Measurements from ENCODE around the gene HOXA4. TPM values are rescaled to one million over a fixed set of nuclear protein-coding genes. Genes with fewer than 3 reads are reported as not detected.
A peak's percentile ranks its signal among the peaks of the same experiment; 100 is the strongest.

HOXA4 gene
- total and polyA plus RNA-seq, 12 donors, result 3.3 to 12.6 (median 6.8) TPM

DNA sequence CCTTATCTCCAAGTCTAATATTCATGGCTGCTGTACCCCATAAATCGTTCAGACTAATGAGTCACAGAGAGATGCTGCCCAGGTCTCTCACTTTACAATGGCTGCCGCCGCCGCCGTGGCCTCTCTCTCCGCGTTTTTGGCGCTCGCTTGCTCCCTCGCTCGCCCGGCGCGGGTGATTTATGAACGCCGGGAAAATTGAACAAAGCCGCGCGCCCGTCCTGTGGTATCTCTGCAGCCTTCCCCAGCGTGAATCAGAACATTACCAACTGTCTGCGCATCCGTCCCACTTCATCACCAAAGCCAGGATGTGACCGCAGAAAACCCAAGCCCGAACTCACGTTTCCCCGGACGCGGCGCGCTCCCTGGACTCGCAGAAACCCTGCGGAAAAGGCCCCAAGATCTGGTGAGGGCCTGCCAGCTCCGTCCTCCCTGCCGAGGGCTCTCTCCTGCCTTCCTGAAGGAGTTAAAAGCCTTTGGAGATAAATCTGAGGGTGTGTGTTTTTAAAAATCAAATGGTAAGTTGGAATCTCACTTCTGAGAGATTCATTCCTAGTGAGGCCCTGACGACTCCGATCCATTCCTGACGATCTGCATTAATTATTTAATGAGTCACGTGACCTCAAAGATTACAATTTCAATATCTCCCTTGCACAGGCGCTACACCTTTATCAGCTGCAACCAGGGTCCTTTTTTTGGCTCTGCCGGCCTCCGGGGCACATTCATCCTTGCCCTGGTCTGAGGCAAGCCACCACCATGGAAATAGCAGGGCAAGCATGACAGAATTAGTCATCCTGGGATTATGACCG, 6.3 kb downstream of the HOXA4 start:
- intact Hi-C loops (cut with DNase I), result no loop called here
- no peaks in the 10 kb centered on the region for H3K9me3 ChIP-seq (replicated peaks in 1 of 3)
- H3K27ac ChIP-seq, result peak overlapping the region in 4 of 5 donors; percentile 36 to 90 (median 56)
- no peak overlapping the region for H3K4me3 ChIP-seq
- H3K27me3 ChIP-seq, result no peaks in the 10 kb centered on the region
- H3K4me1 ChIP-seq (replicated peaks in 1 of 2), result peaks cover under 1 to 38% of the 10 kb centered on the region in 2 donors
- H3K36me3 ChIP-seq (replicated peaks in 1 of 2), result no peaks in the 10 kb centered on the region
- 67 to 77% (median 71%) methylated on average over 34 to 43 of the region's 43 CpGs for WGBS, 4 donors
- TF ChIP-seq POLR2A (IDR thresholded peaks at IDR 0.05), result no peak
- TF ChIP-seq, protein P1, sequence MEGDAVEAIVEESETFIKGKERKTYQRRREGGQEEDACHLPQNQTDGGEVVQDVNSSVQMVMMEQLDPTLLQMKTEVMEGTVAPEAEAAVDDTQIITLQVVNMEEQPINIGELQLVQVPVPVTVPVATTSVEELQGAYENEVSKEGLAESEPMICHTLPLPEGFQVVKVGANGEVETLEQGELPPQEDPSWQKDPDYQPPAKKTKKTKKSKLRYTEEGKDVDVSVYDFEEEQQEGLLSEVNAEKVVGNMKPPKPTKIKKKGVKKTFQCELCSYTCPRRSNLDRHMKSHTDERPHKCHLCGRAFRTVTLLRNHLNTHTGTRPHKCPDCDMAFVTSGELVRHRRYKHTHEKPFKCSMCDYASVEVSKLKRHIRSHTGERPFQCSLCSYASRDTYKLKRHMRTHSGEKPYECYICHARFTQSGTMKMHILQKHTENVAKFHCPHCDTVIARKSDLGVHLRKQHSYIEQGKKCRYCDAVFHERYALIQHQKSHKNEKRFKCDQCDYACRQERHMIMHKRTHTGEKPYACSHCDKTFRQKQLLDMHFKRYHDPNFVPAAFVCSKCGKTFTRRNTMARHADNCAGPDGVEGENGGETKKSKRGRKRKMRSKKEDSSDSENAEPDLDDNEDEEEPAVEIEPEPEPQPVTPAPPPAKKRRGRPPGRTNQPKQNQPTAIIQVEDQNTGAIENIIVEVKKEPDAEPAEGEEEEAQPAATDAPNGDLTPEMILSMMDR (IDR thresholded peaks at IDR 0.05), result no peak
- peak in 4 of 7 donors; percentile 32 to 77 (median 64) for DNase-seq

DNA sequence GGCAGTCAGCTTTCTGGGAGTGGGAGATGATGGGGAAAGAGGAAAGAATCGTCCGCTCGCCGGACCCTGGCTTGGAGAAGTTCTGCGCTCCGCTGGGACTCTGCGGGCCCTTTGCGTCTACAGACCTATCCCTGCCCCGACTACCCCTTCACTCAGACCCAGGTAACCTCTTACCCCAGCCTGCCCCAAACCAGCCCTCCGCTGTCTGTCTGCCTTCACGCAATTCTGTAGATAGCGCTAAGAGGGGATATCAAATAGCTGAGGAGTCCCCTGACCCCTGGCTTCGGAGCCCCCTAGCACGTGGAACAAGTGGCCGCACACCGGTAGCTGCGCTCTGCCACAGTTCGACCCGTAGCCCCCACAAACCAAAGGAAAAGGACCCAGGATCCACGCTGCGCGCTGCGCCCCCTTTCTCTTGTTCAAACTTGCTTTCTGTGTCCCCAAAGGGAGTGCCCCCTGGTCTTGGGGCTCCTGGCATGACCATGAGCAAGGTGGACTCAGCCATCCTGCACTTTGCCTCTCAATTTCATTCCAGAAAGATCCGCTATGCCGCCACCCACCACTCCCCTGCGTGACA, 7.0 kb downstream of the HOXA4 start:
- peak overlapping the region in 4 of 5 donors; percentile 36 to 90 (median 56) for H3K27ac ChIP-seq
- no peak overlapping the region for H3K4me3 ChIP-seq
- H3K4me1 ChIP-seq (replicated peaks in 1 of 2), result peaks cover 0 to 33% of the 10 kb centered on the region in 2 donors

DNA sequence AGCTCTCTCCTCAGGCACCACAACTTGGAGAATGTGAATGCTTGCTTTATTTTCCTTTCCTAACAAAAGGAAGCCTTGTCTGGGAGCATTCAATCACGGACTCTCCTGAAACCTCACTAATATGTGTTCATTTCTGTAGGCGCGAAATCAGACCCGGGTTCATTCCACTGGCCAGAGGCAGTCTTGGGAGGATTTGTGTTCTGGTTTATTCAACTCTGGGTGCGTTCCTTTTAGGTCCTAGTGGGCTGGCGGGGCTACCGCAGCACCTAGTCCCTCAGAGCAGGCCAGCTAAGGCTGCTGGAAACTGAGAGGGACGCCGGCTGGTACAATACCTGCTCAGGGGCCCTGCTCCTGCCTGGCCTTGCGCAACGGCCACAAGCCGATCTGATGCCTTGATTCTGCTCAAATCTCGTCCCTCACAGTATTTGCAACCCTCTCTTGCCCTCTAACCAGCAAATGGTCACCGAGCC, 7.5 kb downstream of the HOXA4 start:
- no peak for TF ChIP-seq POLR2A (IDR thresholded peaks at IDR 0.05)
- TF ChIP-seq, protein P1 (IDR thresholded peaks at IDR 0.05), result no peak

More for the DNA sequence above, 7.0 kb downstream of the HOXA4 start:
- intact Hi-C loops (cut with DNase I), result no loop called here
- Histone ChIP-seq H3K36me3 (replicated peaks in 1 of 2) (no peaks in the 10 kb centered on the region), H3K9me3 (replicated peaks in 1 of 3) (no peaks in the 10 kb centered on the region), H3K27me3 (no peaks in the 10 kb centered on the region)
- 83 to 86% (median 85%) methylated on average over 26 of the region's 26 CpGs for whole genome bisulfite sequencing, 4 donors
- TF ChIP-seq, protein P1 (IDR thresholded peaks at IDR 0.05), result no peak
- TF ChIP-seq POLR2A (IDR thresholded peaks at IDR 0.05), result no peak
- DNase-seq, result peak in 2 of 7 donors; percentile 13 to 47

More for the DNA sequence above, 7.5 kb downstream of the HOXA4 start:
- H3K36me3 ChIP-seq (replicated peaks in 1 of 2), result no peaks in the 10 kb centered on the region
- peak overlapping the region in 4 of 5 donors; percentile 36 to 90 (median 54) for H3K27ac ChIP-seq
- no peaks in the 10 kb centered on the region for H3K27me3 ChIP-seq
- 70 to 86% (median 77%) methylated on average over 8 to 14 of the region's 14 CpGs for WGBS, 4 donors
- peak overlapping the region in 1 of 4 donors; percentile 20 for H3K4me3 ChIP-seq
- H3K4me1 ChIP-seq (replicated peaks in 1 of 2), result peaks cover 0 to 28% of the 10 kb centered on the region in 2 donors
- no peaks in the 10 kb centered on the region for H3K9me3 ChIP-seq (replicated peaks in 1 of 3)
- intact Hi-C loops (cut with DNase I), result no loop called here
- DNase-seq, result peak in 3 of 7 donors; percentile 13 to 50 (median 21)
